Activated CD8-positive, alpha-beta memory T cell treated with anti-CD3 and anti-CD28 coated beads for 1 hour (primary cell): ENCODE measurements around the gene CPE.
"Not testable (repeated sequence)": the region's sequence is repeated elsewhere in the genome, so short reads cannot be mapped to it uniquely, and the experiment has no call there.

Source experiments
- DNase-seq, 2 donors: peaks; one replicate each; pipeline ENCODE4 v3.0.0-alpha.2; 2020; ENCODE audit warnings: low read depth in 1 of 2; ENCODE audit errors: extremely low read depth in 1 of 2

CPE gene

DNA sequence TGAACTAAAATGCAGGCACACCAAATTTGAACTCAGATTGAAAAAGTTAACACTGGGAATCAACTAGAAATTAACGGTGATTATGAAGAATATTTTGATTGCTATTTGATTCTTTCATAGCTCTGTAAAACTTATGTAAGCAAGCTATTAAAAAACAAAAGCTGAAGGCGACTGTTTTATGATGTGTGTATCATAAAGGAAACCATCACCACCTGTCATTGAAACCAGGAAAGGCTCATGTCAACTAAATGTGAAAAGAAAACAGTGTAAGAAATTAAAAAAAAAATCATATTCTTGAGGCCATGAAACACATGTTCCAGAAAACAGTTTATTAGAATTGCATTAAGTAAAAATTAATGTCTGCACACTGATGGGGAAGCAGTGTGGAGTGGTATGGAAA is 24.2 kb downstream of the CPE start:
- DNase-seq, result no peak

DNA sequence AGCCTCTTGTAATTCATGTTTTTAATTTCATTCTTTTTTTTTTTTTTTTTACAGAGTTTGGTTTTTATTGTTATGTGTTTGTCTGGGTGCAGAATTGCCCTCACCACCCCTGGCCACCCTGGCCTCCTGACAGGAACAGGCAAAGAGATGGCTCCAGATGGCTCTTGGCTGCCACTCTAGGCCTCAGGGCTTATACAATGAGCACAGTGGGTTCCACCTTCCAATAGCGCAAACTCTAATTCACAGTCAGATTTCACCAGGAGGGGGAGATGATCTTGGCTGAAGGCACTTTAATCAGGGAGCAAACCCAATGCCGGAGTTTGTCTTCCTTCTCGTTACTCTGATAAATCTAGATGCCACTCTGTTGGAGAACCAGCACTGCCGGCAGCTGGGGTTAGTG is 24.8 kb downstream of the CPE start:
- DNase-seq, result no peak

DNA sequence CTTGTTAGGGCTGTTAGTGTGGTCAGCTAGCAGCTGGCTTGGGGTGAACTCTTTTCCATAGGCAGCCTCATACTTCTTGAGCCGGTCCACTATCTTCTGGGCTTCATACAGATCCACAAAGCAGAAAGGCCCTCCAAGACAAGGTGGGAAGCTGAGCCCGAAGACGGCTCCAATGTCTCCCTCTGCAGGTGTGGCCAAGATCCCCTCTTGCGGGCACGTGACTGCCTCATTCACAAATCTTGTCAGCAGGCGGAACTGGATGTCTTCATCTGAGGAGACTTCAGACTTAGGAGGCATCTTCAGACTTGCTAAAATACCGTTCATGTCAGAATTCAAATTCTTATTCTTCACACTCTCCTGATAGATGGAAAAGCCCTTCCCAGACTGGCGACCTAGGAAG is 25.3 kb downstream of the CPE start:
- no peak for DNase-seq

DNA sequence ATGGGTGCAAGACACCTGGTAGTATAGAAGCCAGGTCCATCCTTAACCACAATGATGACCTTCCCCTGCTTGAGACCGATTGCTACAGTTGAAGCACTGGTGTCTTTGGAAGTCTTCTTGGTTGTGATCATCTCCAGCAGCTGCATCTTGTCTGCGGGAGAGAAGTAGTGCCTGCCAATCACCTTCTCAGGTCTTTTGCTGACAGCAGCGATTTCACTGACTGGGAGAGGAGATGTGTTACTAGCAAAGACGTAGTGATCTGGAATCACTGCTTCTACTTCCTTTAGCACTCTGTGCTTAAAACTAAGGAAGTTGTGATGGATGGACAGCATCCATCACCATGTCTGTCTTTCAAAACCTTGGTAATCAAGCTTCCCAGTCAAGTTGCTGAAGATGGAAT is 25.9 kb downstream of the CPE start:
- no peak for DNase-seq

DNA sequence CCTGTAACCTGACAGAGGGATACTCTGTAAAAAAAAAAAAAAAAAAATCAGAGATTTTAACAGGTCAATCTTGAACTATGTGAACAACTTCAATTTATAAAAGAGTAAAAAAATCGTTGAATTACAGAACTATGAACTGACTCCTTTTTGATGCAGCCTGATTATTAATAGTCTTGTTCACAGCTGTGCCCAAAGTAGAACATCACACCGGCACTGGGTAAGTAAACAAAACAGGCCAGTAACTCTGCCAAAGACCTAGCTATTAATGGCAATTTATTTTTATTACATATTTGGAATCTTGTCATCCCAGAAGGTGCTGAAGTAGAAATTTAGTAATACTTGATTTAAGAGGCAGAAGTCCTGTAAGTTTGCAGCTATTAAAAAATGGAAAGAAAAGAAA is 31.4 kb downstream of the CPE start:
- no peak for DNase-seq

DNA sequence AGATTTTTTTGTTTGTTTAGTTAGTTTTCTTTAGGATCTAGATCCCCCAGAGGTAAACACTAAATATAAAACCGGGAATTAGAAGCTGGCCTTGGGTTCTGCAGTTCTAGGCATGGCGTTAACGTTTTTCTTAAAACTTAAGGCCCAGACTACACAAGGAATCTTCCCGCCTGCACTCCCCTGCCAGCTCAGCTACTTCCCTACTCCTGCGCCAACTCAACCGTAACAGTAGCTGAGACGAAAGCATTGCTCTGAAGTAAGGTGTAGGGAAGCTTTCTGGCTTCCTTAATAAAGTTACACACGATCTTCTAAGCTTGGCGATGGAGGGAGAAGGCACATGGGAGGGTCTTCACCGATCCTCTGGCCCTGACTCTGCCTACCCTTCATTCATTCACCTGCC is 37.1 kb downstream of the CPE start:
- DNase-seq, result no peak

DNA sequence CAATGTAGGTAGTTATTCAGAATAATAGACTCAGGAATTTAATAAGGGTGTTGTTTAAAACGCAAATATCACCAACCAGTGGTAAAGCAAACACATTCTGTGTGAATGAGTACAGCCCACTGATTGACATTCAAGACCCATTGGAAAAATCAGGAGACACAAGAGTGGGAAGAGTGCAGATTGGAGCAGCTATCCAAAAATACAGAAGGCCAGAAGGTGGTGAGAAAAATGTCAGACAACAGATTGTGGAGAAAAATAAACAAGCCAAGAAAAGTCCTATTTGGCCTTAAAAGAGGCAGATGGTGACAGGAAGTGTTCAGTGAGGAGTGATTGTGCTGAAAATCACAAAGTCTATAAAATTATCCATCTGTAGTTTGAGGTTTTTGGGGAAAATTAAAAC is 39.3 kb downstream of the CPE start:
- no peak for DNase-seq

DNA sequence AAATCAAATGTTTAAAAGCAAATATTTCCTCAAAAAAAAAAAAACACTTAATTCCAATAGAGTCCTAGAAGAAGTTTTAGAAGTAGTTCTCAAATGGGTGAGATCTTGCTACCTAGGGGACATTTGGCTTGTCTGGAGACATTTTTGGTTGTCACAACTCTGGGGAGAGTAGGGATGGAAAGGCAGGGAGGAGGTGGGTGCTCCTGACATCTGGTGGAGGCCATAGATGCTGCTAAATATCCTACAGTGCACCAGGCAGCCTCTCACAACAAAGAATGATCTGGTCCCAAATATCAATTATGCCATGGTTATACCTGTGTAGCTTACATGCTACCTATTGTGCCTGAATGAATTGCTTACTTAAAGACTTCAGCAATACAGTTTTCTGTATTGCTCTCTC is 46.8 kb downstream of the CPE start:
- DNase-seq, result no peak

DNA sequence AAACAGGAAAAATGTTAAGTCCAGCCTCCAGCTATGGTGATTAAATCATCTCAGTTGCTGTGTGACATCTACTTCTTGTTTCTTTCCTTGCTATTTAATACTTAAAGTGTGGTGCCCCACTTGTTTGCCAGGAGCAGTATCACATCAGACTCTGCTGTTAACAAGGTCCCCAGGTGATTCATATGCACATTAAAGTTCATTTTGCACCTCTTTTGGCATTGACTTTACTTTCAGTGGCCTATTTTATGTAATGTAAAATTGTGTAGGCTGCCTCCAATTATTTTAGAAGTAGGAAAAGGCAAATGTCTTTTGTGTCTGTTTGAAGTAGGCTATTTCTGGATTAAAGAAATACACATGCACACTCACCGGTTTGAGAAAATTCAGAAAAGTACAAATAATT is 47.5 kb downstream of the CPE start:
- DNase-seq, result no peak

DNA sequence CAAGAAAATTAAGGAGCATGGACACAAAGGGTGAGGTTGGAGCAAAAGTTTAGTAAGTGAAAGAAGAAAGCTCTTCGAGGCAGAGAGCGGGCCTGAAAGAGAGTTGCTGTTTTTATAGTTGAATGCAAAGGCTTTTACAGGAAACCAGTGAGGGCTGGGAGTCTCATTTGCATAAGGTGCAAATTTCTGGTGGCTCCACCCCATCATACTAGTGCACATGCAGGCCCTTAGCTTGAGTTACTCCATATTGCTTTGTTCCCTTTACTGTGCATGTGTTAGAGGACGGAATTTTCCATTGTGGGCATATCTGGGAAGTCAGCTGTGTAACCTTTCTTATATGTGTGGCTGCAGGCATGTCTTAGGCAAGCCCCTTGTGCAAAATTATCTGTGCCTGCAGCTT is 48.0 kb downstream of the CPE start:
- DNase-seq, result no peak

DNA sequence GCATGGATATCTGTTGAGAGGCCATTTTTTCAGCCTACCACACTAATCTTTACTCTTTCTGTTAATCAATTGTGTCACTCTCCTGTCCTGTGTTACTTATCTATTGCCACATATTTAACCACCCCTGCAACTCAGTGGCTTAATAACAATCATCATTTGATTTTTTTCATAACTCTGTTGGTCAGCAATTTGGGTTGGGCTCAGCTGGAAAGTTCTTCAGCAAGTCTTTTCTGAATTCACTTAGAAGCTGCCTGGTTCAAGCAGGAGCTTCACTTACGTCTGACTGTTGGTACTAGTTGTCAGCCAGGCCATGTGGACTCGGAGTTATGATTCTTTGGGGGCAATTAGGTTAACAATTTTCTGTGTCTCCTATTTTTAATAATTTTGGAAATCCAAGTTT is 50.1 kb downstream of the CPE start:
- DNase-seq, result no peak

DNA sequence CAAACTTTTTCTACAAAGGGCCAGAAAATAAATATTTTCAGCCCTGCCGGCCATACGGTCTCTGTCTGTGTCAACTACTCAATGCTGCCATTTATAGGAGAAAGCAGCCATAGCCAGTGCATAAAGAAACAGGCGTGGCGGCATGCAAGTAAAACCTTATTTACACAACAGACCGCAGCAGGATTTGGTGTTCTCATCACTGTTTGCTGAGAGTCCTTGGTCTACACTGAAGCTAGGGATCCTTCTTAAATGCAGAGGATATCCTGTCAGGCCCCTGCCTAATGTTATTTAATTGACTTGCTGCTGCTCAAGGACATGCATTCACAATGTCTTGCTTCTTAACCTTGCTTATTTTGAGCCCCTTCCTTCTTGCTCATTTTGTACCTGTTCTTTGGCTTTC is 54.7 kb downstream of the CPE start:
- no peak for DNase-seq

DNA sequence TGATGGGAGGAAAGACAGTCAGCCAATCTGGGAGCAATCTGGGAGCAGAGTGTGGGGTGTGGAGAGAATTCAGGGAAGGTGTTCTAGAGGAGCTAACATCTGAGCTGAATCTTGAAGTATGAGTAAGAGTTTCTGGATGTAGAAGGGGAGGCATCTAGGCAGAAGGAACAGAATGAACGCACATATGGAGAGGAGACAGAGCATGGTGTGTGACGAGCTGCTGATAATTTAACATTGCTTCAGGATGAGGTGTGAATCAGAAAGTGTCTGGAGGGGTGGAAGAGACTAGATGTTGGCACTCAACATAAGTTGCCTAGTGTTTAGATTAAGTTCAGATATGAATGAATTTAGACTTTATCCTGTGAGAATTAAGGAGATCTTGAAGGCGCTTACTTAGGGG is 58.9 kb downstream of the CPE start:
- DNase-seq, result no peak

DNA sequence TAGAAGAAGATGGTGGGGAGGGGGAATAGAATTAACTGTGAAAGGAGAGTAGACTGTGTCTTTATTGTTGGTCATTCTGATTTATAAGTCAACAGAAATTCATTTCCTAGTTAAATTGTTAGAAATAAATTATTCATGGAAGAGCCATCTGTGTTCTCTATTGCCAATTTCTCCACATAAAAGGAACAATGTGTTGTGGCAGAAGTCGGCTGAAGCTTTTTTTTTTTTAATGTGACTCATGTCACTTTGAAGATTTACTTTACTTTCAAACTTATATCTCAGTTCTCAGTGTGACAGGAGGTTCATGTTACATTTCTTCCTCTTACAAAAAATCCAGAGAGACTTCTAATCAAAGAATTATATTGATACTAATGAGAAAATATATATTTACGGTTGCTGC is 60.5 kb downstream of the CPE start:
- no peak for DNase-seq

DNA sequence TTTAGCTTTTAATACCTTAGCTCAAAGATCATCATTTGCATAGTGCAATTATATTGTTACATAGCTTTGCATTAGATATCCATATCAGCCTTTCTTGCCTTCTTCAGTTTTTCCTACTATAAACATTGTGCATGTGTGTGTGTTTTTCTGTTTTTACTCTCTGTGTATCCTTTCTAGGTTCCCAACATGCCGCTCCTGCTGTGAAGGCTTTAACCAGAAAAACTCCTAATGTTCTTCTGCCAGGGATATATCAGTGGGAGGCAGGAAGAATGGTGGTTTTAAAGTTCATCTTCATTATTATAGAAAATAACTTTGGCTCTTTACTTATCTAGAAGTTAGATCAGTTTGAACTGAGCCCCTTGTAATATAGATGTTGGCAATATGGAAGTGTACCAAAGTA is 61.2 kb downstream of the CPE start:
- no peak for DNase-seq

DNA sequence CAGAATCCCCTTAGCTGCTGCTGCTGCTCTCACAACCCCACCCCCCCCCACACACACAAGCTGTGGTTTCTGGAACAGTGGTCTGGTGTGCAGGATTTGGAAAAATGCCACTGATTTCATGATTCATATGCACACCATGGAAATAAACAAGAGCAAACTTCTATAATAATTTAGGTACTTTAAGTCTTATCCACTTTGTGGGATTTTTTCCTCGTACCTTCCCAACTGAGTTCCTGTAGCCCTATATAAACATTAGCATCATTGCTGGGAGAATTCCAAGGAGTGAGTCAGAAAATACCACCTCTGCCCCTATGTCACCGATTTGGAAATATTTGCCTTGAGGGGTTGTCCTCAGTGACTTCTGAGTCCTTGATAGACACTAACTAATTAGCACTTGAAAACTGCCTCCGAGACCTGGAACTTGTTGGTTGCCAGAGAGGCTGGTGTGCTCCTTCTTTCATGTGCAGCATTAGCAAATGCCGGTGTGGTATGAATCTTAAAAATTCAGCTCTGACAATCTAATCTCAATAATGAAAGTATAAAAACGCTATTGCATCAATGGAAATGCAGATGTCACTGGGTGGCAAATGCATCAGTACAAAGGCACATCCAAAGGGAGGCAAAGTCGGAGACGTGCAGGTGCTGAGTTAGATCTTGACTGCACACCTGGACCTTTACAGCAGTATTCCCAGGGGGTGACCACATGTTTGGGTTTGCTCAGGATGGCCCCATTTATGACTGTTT is 61.8 kb downstream of the CPE start:
- no peak for DNase-seq

DNA sequence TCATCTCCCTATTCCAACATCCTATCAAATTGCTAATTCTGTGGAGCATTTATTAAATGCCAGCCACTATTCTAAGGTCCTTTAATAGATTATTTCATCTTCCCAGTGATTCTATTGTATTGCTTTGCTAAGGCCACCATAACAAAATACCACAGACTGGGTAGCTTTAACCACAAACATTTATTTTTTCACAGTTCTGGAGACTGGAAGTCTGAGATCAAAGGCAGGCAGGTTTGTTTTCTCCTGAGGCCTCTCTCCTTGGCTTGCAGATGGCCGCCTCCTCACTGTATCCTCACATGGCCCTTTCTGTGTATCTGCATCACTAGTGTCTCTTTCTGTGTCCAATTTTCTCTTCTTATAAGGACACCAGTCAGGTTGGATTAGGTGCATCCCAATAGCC is 64.5 kb downstream of the CPE start:
- no peak for DNase-seq

DNA sequence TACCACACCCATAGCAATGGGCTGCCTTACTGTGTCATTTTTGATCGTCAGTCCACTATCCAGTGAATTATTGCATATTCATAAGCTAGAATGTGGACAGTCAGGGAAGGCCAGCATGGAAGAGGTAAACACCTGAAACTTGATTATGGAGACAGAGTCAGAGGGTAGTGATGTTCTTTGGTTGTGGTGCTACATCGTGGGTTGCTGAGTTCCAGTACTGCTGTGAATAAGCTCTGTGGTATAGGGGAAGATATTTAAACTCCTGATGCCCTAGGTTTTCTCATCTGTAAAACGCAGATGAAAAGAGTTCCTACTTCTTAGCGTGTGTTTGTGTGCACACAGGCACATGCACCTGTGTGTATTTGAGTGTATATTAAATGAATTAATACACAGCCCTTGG is 69.9 kb downstream of the CPE start:
- no peak for DNase-seq

DNA sequence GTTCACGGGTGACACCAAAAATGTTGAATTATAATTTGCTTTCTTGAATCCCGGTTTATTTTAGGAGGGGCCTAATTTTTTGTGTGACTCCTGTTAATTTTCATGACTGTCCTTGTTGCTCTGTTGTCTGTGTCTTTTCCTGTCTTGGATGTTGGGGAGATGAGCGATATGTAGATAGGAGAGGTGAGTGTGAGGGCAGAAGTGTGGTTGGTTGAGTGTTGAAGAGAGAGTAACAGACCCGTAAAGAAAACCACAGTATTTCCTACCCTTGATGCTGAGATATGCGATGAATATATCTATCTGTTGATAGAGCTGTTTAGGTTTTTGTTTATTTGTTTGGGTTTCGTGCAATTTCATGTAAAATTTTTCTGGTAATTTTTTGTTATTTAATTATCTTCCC is 70.5 kb downstream of the CPE start:
- DNase-seq, result no peak

DNA sequence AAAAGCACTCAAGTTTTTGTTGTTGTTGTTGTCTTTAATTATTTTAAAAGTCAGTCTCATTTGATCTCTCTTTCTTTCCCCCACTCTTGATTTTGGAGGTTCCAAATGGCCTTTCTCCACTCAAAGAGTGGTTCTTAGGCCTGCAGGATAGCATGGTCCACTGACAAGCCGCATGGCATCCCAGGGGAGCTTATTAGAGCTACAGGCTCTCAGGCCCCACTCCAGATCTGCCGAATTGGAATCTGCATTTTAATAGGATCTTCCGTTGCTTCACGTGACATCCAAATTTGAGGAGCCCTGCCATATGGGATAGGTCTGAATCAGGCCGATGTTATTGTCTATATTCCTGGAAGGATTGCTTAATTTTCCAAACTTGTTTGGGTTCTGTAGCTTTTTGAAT is 72.1 kb downstream of the CPE start:
- no peak for DNase-seq

DNA sequence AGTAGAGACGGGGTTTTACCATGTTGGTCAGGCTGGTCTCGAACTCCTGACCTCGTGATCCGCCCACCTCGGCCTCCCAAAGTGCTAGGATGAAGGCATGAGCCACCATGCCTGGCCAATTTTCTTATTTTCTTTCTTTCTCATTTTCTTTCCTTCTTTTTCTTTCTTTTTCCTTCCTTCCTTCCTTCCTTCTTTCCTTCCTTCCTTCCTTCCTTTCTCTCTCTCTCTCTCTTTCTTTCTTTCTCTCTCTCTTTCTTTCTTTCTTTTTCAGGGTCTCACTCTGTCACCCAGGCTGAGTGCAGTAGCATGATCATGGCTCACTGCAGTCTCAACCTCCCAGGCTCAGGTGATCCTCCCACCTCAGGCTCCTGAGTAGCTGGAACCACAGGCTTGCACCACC is 74.3 kb downstream of the CPE start:
- DNase-seq, result not testable (repeated sequence)

DNA sequence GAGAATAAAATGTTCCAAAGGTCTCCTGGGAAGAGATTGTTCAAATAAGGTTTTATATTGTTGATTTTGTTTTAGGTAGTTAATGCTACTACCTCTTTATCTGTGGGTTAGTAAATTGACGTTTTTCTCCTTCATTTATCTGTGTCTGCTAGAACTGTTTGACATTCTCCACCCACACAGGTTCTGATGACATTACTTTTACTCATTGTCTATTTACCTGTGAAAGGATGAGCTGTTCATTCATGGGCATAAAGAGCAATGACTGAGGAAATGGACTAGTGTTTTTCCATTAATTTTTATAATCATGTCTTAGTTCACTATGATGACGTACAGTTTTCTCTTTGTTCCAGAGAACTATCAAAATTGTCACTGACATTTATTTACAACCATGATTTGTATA is 75.6 kb downstream of the CPE start:
- no peak for DNase-seq

DNA sequence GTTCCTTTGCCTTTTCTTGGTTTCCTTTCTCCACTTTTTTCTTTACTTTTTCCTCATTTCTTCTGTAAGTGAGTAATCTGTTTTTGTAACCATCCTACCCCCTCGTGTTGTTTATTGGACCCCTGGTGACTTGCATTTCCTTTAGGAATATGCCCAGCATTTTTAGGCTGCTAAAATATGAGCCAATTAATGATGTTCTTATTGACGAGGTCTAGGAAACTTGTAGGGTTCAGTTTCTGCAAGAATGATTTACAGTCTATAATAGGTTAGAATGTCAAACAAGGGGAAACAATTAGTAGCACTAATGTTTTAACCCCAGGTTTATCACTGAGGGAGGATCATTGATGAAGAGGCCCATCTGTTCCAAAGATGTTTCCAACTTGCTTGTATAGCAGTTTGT is 79.0 kb downstream of the CPE start:
- DNase-seq, result no peak

DNA sequence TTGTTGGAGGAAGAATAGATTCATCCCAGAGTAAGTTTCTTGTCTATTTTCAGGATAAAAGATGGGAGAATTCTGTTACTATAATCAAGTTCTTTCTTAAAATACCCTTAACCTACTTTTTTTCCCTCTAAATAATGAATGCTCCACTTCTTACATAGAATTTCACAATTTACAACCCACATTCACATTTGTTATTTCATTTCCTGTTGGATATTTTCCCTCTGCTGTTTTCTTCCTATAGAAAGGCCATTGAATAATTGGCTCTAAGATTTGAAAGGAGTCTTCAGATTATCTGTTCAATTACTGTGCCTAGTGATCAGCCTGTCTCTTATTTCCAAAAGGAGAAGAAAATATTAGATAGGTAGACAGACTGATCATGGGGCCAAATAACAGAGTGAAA is 79.7 kb downstream of the CPE start:
- DNase-seq, result no peak
